HG03066 (cell line): ENCODE data around the gene YPEL5.

Experiments
- ATAC-seq: cut with Tn5 transposase; IDR thresholded peaks from one replicate; pipeline ENCODE4 v1.9.1; 2021; ENCODE audit warnings: low read depth; ENCODE audit not compliant: unreplicated experiment

YPEL5 gene

DNA sequence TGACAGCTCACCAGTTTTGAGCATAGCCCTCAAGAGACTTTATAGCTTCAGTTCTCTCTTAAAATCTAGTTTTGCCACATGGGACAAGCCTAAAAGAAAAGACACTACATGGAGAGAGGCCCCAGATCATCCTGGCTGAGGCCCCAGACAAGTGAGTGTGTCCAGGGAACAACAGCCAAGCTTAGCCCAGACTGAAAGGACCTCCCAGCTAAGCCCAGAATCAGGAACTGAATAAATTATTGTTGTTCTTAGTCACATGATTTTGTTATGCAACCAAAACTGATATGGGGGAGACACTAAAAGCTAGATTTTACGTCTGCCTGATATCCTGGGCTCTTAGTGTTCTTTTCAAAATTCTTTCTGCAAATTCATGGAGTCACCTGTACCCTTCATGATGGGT, 55.2 kb downstream of the YPEL5 start:
- ATAC-seq = no peak

DNA sequence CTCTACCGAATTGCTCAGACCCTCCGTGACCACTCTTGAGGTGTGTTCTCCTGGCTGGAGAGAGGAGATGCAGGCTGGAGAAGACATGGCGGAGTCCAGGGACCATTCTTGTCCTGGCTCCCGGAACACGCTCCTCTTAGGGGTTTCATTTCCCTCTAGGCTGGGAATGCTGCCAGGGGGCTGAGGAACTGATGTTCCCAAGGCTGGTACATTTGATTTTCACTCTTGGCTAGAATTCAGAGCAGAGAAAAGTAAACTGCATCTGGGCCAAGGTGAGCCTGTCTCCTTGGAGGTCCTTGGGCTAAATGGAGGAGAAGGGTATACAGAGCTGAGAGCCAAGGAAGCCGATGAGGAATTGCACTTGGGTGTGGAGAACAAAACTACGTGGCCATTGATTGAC, 56.3 kb downstream of the YPEL5 start:
- ATAC-seq = no peak

DNA sequence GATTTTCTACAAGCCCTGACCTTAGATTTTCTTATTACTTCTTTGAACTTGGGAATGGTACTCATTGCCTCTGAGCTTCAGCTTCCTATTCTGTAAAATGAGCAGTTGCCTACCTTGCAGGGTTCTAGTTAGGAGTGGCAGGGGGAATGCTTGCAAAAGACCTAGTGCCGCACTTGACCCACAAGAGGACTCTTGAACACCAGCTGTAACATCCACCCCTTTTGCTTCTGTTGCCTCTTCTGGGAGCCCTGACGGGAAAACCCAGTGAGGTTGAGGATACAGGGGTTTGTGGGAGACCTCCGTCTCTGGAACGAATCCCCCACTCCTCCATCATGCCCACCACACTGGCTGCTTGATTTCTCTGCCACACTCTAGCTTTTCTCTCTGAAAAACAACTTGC, 57.5 kb downstream of the YPEL5 start:
- no peak for ATAC-seq

DNA sequence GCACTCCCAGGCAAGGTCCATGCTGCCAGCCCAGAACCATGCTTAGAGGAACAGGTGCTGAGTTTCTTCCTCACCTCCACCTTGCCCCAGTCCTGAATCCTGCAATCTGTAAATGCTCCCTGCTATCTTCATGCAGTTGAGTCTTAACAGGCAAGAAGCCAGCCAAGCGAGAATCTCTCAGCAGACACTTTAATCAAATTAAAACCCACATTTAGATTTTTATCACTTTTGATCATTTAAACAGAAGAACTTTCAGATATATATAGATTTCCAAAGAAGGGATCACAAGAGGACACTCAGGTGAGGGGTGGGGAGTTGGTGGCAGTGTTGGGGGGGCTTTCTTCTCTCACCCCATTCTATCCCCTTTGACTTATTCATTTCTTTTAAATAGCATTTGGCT, 58.6 kb downstream of the YPEL5 start:
- no peak for ATAC-seq

DNA sequence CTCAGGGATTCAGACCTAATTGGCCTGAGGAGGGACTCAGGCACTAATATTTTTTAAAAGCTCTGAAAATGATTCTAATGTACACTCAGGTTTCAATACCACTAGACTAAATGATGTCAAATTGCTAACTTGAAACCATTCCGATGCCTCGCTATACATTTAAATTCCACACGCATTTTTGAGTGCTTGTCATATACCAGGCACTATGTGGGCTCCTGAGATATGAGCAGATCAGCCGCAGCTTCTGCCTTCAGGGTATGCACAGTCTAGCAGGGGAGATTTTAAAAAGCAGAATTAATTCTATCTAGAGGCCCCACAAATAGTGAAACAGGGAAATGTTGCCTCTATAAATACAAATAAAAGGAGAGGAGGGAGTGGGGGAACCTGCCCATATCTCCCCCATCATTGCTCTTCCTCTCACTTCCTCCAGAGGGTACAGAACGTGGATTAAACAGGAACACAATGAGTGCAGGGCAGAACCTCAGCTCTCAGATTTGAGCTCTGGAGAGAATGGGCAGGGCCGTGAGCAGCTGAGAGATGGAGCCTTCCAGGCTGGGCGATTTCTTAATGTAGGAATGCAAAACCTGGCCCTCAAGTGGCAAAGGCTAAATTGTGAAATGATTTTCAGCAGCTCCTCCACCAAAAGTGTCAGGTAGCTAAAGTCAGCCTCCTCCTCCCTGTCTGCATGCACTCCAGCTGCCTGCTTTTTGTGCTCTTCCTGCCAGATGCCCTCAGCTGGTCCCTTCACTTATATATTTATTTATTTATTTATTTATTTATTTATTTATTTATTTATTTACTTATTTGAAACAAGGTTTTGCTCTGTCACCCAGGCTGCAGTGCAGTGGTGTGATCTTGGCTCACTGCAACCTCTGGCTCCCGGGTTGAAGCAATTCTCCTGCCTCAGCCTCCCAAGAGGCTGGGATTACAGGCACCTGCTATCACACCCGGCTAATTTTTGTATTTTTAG, 59.9 kb downstream of the YPEL5 start:
- no peak for ATAC-seq

DNA sequence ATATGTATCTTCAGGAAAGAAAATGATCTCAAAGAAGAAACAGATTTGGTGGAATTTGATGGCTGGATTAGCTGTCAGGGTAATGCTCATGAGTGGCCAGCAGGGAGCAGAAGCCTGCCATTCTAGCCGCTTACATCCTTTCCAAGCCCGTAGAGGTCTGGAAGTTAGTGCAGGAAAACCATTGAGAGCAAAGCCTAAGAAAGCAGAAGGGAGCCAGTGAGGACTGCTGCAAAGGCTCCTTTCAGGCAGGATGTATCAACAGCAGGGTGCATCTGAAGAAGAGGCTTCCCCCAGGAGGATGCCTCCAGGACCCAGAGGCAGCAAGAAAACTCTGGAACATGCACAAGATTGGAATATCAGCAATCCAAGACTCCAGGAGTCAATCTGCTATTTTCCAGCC, 61.6 kb downstream of the YPEL5 start:
- peak; percentile 63 for ATAC-seq

DNA sequence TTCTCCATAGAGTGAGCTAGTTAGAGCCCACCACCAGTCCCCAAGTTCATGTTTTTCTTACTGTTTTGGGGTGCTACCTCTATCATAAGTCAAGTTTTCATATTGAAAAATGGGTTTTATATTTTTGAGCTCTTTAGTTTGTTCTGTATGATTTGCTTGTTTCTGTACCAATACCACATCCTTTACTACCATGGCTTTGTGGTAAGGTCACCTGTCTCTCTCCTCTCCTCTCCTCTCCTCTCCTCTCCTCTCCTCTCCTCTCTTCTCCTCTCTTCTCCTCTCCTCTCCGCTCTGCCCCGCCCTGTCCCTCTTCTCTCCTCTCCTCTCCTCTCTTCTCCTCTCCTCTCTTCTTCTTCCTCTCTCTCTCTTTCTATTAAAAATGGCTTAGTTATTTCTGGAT, 62.4 kb downstream of the YPEL5 start:
- ATAC-seq = no peak
